ENCODE results near the gene LRRTM4. TPM values are rescaled to one million over a fixed set of nuclear protein-coding genes. Genes with fewer than 3 reads are reported as not detected.

The LRRTM4 gene
- total RNA-seq, 2 experiments from 2014 or later = not detected

DNA sequence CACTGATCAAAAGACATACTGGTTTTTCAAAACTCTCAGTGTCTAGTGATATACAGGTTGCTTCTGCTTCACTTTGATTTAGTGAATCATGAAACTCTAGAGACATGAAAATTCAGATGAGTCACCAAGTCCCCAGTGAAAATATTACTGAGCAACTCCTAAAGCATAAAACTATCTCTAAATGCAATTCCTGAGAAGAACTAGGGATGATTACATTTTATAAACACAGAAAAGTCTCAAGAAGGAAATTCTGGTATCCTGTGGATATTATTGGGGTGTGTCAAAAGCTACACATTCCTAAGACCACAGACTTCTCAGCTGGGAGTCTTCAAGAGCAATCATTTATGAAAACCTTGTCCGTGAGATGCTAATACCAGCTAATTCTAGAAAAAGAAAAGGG lies 9.7 kb downstream of the LRRTM4 start:
- no peak for ATAC-seq (ENCODE audit: low read depth)
- no peaks in the 10 kb centered on the region for H3K4me1 Mint-ChIP-seq
- POLR2A ChIA-PET = no interaction called here
- H3K9me3 Mint-ChIP-seq = no peaks in the 10 kb centered on the region
- DNase-seq = no peak
- no peak overlapping the region for H3K27ac Mint-ChIP-seq
- no peaks in the 10 kb centered on the region for H3K27me3 Mint-ChIP-seq
- H3K36me3 Mint-ChIP-seq = no peaks in the 10 kb centered on the region
- no peak overlapping the region for H3K4me3 Mint-ChIP-seq

DNA sequence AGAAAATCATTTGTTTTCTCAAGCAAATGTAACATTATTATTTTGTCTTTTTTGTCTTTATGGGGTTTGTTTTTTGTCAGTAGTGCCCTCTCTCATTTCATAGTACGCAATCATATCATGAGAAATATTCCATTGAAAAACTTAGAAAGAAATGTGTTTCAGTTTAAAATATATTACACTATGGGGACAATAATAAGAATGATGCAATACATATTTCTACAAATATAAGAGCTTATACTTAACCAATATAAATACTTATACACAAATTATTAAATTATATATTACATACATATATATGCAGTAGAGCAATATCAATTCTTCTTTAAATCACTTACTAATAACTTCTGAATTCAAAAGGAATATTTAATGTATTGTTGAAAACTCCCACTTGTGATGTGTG lies 13.7 kb downstream of the LRRTM4 start:
- H3K36me3 Mint-ChIP-seq = no peaks in the 10 kb centered on the region
- DNase-seq (no peak), ATAC-seq (ENCODE audit: low read depth) (no peak)
- no peak overlapping the region for H3K4me3 Mint-ChIP-seq
- H3K4me1 Mint-ChIP-seq = no peaks in the 10 kb centered on the region
- no peak overlapping the region for H3K27ac Mint-ChIP-seq
- H3K27me3 Mint-ChIP-seq = no peaks in the 10 kb centered on the region
- POLR2A ChIA-PET = no interaction called here
- H3K9me3 Mint-ChIP-seq = no peaks in the 10 kb centered on the region

DNA sequence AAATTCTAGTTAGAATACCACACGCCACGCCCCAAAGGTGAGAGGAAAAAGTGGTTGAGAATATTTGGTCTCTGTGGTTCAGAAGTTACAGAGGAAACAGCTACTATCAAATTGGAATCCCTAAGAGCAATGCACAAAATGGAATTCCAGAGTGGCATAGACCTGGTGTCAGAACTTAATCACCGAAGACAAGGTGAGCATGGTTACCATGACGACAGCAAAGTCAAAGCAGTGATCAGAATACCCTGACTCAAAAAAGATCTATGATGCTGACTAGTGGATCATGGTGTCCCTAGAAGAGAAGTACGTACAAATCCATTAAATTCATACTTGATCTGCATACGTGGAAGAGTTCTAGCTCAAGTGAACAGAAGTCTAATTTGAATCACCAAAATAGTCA lies 14.5 kb downstream of the LRRTM4 start:
- no peaks in the 10 kb centered on the region for H3K9me3 Mint-ChIP-seq
- DNase-seq (no peak), ATAC-seq (ENCODE audit: low read depth) (no peak)
- no peaks in the 10 kb centered on the region for H3K4me1 Mint-ChIP-seq
- no peak overlapping the region for H3K4me3 Mint-ChIP-seq
- no peak overlapping the region for H3K27ac Mint-ChIP-seq
- POLR2A ChIA-PET = no interaction called here
- H3K36me3 Mint-ChIP-seq = no peaks in the 10 kb centered on the region
- H3K27me3 Mint-ChIP-seq = no peaks in the 10 kb centered on the region

DNA sequence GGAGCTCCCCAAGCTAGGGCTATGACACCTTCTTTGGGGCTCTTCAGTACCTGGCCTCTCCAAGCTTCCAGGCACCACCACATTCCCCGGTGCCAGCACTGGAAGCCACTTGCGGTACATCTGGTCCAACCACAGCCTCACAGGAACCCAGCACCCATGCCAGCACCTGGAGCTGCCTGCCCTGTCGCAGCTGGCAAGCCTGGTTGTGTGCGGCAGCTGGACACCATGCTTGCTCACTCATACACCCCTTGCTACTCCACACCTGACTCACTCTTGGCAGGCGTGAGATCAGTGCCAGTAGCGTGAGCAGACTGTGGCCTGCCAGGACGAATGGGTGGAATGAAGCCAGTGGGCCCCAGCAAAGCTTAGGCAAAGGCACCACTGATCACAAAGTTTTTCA lies 34.0 kb downstream of the LRRTM4 start:
- POLR2A ChIA-PET = no interaction called here
- H3K27me3 Mint-ChIP-seq = no peaks in the 10 kb centered on the region
- ATAC-seq (ENCODE audit: low read depth) = no peak

DNA sequence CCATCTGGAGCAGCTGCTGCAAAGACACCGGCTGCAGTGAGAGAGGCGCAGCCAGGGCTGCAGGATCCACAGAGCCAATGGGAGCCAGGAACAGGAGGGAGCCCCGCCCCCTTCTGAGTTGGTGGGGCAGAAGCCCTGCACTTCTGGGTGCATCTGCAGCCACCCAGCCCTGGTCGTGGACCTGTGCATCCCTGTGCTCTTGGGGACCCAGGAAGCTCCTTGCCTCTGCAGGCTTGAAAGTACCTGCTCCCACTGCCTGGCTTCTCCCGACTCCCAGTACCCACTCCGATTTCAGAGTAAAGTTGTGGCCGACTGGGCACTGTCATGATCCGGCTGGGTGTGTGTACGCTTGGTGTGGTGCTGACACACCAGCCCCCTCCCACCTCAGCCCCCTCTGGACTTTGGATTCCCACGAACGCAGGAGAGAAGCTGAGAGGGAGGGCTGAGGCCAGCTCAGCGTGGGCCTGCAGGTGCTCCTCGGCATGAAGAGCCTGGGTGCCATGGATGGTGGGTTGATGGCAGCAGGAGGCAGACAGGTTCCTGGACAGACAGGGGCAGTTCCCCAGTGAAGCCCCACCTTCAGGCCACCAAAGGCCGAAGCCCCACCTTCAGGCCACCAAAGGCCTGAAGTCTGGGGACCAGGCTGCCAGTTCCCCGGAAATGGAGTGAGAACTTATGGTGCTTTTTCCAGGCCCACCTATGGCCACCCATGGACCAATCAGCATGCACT lies 34.9 kb downstream of the LRRTM4 start:
- ATAC-seq (ENCODE audit: low read depth) (no peak), DNase-seq (no peak)
- H3K4me3 Mint-ChIP-seq = no peak overlapping the region
- no peaks in the 10 kb centered on the region for H3K36me3 Mint-ChIP-seq
- H3K27ac Mint-ChIP-seq = no peak overlapping the region
- no peaks in the 10 kb centered on the region for H3K4me1 Mint-ChIP-seq
- H3K27me3 Mint-ChIP-seq = no peaks in the 10 kb centered on the region
- peaks cover 3% of the 10 kb centered on the region for H3K9me3 Mint-ChIP-seq
- POLR2A ChIA-PET = no interaction called here

More for the DNA sequence above, 34.0 kb downstream of the LRRTM4 start:
- H3K36me3 Mint-ChIP-seq = no peaks in the 10 kb centered on the region
- no peak overlapping the region for H3K27ac Mint-ChIP-seq
- no peak overlapping the region for H3K4me3 Mint-ChIP-seq
- H3K4me1 Mint-ChIP-seq = no peaks in the 10 kb centered on the region
- DNase-seq = no peak
- peaks cover 3% of the 10 kb centered on the region for H3K9me3 Mint-ChIP-seq

DNA sequence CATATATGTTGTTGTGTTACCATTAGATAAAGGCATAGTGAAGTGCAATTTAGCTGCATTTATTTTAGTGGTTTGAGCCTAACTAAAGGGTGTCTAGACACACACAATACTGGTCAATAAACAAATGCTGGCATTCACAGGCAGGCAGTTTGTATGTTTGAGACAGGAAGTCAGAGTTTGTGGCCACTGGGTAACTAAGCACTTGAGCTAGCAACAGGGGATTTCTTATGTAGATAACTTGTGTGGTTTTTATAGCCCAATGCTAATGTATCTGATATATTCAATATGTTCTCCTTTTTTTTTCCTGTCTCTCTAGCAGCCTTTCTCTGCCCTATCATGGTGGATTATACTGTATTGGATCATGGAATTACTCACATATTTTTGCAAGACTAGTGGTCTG lies 38.1 kb downstream of the LRRTM4 start:
- Mint-ChIP-seq H3K4me3 (no peak overlapping the region), H3K36me3 (no peaks in the 10 kb centered on the region), H3K9me3 (peaks cover 3% of the 10 kb centered on the region), H3K27me3 (no peaks in the 10 kb centered on the region), H3K4me1 (no peaks in the 10 kb centered on the region), H3K27ac (no peak overlapping the region)
- POLR2A ChIA-PET = no interaction called here
- DNase-seq (no peak), ATAC-seq (ENCODE audit: low read depth) (no peak)

DNA sequence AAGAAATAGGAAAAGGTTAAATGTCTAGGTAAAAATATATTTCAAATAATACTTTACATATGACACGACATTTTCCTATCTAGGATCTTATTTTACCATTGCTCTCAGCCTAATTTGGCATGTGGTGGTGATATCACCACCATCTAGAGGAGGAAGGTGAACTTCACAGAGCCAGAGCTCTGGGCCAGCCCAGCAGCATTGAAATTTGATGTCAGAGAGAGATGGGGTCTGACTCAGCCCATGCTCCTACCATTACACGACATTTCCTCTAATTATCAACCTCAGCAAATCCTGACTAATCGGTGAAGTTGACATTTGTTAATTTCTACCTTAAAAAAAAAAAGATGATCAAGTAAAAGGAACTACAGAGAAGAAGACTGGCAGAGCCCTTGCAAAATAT lies 42.3 kb downstream of the LRRTM4 start:
- H3K36me3 Mint-ChIP-seq = no peaks in the 10 kb centered on the region
- ATAC-seq (ENCODE audit: low read depth) (no peak), DNase-seq (no peak)
- no peak overlapping the region for H3K27ac Mint-ChIP-seq
- peaks cover 3% of the 10 kb centered on the region for H3K9me3 Mint-ChIP-seq
- POLR2A ChIA-PET = no interaction called here
- no peaks in the 10 kb centered on the region for H3K27me3 Mint-ChIP-seq
- H3K4me1 Mint-ChIP-seq = no peaks in the 10 kb centered on the region
- no peak overlapping the region for H3K4me3 Mint-ChIP-seq

DNA sequence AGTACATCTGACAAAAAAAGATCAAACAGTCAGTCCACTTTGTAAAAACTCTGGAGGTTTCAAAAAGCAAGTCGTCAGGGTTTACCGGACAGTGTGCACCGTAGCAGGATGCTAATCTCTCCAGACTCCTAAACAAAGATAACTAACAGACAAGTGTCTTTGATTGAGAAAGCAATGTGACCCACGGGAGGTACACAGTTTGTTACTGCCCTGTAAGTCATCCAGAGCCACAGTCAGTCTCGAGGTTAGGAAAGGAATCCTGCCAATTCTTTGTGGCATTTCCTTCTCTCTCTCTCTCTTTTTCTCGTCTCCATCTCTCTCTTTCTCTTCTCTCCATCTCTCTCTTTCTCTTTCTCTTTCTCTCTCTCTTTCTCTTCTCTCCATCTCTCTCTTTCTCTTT lies 42.8 kb downstream of the LRRTM4 start:
- Mint-ChIP-seq H3K27ac (no peak overlapping the region), H3K27me3 (no peaks in the 10 kb centered on the region), H3K36me3 (no peaks in the 10 kb centered on the region), H3K4me1 (no peaks in the 10 kb centered on the region), H3K4me3 (no peak overlapping the region), H3K9me3 (peaks cover 3% of the 10 kb centered on the region)
- ATAC-seq (ENCODE audit: low read depth) = no peak
- POLR2A ChIA-PET = no interaction called here
- DNase-seq = no peak

DNA sequence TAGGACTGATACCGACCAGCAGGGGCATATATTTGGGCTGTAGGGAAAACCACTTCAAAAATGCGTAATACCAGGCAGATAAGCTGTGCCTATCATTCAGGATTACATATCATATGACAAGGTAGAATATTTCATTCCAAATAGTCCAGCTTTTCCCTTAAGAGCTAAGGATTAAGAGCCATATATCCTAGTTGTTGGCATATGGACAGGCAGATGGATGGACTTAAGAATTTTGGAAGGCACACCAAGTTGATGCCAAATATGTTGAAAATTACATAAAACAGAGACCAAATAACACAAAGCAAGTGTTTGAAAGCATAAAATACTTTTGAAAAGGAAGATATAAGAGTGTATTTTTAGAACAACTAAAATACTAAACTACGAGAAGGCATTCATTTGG lies 52.1 kb downstream of the LRRTM4 start:
- no peaks in the 10 kb centered on the region for H3K4me1 Mint-ChIP-seq
- peaks cover 5% of the 10 kb centered on the region for H3K9me3 Mint-ChIP-seq
- H3K4me3 Mint-ChIP-seq = no peak overlapping the region
- H3K27ac Mint-ChIP-seq = no peak overlapping the region
- ATAC-seq (ENCODE audit: low read depth) (no peak), DNase-seq (no peak)
- no peaks in the 10 kb centered on the region for H3K36me3 Mint-ChIP-seq
- POLR2A ChIA-PET = no interaction called here
- no peaks in the 10 kb centered on the region for H3K27me3 Mint-ChIP-seq

DNA sequence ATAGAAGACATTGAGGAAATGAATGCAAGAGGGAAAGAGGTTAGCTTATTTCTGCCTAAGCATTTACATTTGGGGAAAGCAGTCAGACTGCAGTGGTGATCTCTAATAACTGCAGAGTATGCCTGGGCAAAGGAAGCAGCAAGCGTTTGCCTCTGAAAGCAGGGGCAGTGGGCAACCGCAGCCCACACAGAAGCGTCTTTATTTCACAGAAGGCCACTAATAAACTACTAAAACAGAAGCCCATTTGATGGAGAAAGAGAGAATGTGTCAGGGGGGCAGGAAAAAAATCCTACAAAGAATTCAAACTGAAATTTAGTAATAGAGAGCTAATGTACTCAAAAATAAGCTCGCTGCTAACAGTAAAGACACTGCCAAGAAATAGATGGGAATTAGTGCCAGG lies 53.1 kb downstream of the LRRTM4 start:
- ATAC-seq (ENCODE audit: low read depth) = no peak
- H3K9me3 Mint-ChIP-seq = peaks cover 5% of the 10 kb centered on the region
- H3K4me3 Mint-ChIP-seq = no peak overlapping the region
- H3K36me3 Mint-ChIP-seq = no peaks in the 10 kb centered on the region
- POLR2A ChIA-PET = no interaction called here
- DNase-seq = no peak
- H3K27me3 Mint-ChIP-seq = no peaks in the 10 kb centered on the region
- no peak overlapping the region for H3K27ac Mint-ChIP-seq
- H3K4me1 Mint-ChIP-seq = no peaks in the 10 kb centered on the region

DNA sequence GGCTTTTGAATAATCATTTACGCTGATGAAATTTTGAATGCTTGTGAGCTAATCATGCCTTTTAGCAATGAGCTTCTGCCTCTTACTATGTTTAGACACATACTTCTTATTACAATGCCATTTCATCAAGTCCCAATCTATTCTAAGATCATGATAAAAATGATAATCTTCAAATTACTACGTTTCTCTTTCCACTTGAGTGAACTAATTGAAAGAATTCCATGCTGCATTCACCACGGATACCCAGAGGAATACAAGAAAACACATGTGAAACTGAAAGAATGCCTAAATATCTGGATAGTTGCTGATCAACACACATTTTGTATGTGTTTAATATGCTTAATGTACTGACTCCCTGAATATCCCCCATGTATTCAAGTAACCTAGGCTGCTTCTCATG lies 62.3 kb downstream of the LRRTM4 start:
- H3K27ac Mint-ChIP-seq = no peak overlapping the region
- no peak overlapping the region for H3K4me3 Mint-ChIP-seq
- no peaks in the 10 kb centered on the region for H3K4me1 Mint-ChIP-seq
- DNase-seq (no peak), ATAC-seq (ENCODE audit: low read depth) (no peak)
- H3K36me3 Mint-ChIP-seq = no peaks in the 10 kb centered on the region
- peaks cover 9% of the 10 kb centered on the region for H3K9me3 Mint-ChIP-seq
- POLR2A ChIA-PET = no interaction called here
- H3K27me3 Mint-ChIP-seq = no peaks in the 10 kb centered on the region

DNA sequence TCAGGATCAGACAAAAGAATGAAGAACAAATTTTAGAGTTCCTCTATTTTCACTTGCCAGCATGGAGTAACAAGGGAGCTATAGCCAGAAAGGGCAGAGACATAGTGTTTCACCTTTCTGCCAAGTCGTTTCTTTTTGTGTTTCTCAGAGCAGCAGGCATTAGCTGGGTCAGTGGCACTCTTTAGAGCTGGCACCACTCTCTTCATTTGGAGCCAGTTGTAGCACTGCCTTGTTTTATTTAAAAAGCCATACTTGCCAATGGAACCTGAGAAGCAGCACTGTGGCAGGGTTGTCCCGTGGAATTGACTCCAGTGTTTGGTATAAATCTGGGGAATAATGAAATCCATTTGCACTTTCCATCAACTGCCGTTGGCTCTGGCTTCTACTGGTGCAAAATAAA lies 64.0 kb downstream of the LRRTM4 start:
- Mint-ChIP-seq H3K4me1 (no peaks in the 10 kb centered on the region), H3K9me3 (peaks cover 9% of the 10 kb centered on the region)
- DNase-seq = no peak

DNA sequence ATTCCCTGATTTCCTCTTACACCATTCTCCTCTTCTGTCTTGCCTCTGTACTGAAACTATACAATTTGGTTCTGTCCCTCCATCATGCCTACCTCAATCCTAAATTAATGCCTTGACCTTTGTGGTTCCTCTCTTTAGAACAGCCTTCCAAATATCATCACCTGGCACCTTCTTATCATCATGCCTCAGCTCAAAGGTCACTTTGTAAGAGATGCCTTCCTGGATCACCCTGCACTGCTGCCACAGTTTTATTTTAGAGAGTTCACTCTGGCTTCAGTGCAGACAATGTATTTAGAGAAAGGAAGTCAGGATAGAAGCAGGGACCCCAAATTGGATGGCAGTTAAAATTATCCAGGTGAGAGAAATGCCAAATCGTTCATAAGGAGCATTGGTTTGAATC lies 64.5 kb downstream of the LRRTM4 start:
- Mint-ChIP-seq H3K27ac (no peak overlapping the region), H3K4me3 (no peak overlapping the region), H3K9me3 (peaks cover 9% of the 10 kb centered on the region), H3K36me3 (no peaks in the 10 kb centered on the region), H3K4me1 (no peaks in the 10 kb centered on the region), H3K27me3 (no peaks in the 10 kb centered on the region)
- POLR2A ChIA-PET = no interaction called here
- ATAC-seq (ENCODE audit: low read depth) = no peak
- DNase-seq = no peak

More for the DNA sequence above, 64.0 kb downstream of the LRRTM4 start:
- no peaks in the 10 kb centered on the region for H3K27me3 Mint-ChIP-seq
- ATAC-seq (ENCODE audit: low read depth) = no peak
- H3K36me3 Mint-ChIP-seq = no peaks in the 10 kb centered on the region
- H3K27ac Mint-ChIP-seq = no peak overlapping the region
- no peak overlapping the region for H3K4me3 Mint-ChIP-seq
- POLR2A ChIA-PET = no interaction called here

DNA sequence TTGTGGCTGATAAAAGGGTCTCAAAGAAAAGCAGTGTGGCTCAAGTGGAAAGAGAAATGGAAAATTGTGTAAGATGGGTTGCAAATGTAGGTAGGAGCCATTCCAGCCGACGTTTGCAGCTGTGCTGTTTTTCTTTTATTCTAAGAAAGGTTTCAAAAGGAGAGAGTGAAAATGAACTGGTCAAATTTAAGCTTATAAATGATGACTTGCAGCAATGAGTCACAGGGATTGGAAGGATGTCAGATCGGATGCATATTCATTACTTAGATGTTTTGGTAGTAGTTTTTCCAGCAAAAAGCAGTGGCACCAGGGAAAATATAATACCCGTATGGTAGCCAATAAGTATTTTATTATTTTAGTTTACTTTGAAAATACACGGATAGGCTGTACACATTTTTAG lies 79.1 kb downstream of the LRRTM4 start:
- ATAC-seq (ENCODE audit: low read depth) = no peak
- no peak for DNase-seq
- Mint-ChIP-seq H3K9me3 (peaks cover 2% of the 10 kb centered on the region), H3K36me3 (no peaks in the 10 kb centered on the region), H3K27ac (no peak overlapping the region), H3K4me3 (no peak overlapping the region), H3K4me1 (no peaks in the 10 kb centered on the region), H3K27me3 (no peaks in the 10 kb centered on the region)
- POLR2A ChIA-PET = no interaction called here

DNA sequence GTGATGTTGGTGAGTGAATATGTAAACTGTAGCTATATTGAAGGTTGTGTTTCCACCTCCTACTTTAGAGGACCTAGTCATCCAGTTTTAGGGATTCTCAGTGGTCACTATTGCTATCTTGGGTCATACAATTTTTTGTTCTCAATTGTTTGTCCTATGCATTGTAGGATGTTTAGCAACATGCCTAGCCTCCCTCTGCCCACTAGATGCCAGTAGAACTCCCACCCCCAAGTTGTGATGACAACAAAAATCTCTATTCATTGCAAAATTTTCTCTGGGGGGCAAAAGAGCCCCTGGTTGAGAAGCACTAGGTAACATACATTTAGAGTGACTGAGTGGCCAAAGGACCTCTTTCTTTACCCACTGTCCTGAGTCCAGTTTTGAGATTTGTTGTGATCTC lies 87.3 kb downstream of the LRRTM4 start:
- no peaks in the 10 kb centered on the region for H3K4me1 Mint-ChIP-seq
- no peaks in the 10 kb centered on the region for H3K36me3 Mint-ChIP-seq
- H3K9me3 Mint-ChIP-seq = peaks cover 3% of the 10 kb centered on the region
- POLR2A ChIA-PET = no interaction called here
- H3K27ac Mint-ChIP-seq = no peak overlapping the region
- H3K4me3 Mint-ChIP-seq = no peak overlapping the region
- ATAC-seq (ENCODE audit: low read depth) (no peak), DNase-seq (no peak)
- H3K27me3 Mint-ChIP-seq = no peaks in the 10 kb centered on the region
